ENCODE measurements around the gene NDUFA7. TPM values are rescaled to one million over a fixed set of nuclear protein-coding genes. Genes with fewer than 3 reads are reported as not detected.

Gene NDUFA7
- total RNA-seq, 1 experiment from 2014 or later: 50.2 TPM

- Mint-ChIP-seq H3K27me3 (ENCODE audit: insufficient read depth, unreplicated experiment) (no peaks in the 10 kb centered on the region), H3K4me1 (ENCODE audit: low read depth, unreplicated experiment) (peaks cover 8% of the 10 kb centered on the region), H3K4me3 (ENCODE audit: unreplicated experiment) (no peak overlapping the region), H3K36me3 (ENCODE audit: insufficient read depth, unreplicated experiment) (peaks cover 62% of the 10 kb centered on the region), H3K27ac (ENCODE audit: unreplicated experiment) (no peak overlapping the region), H3K9me3 (ENCODE audit: unreplicated experiment) (no peaks in the 10 kb centered on the region)
- TF ChIP-seq, protein P1, sequence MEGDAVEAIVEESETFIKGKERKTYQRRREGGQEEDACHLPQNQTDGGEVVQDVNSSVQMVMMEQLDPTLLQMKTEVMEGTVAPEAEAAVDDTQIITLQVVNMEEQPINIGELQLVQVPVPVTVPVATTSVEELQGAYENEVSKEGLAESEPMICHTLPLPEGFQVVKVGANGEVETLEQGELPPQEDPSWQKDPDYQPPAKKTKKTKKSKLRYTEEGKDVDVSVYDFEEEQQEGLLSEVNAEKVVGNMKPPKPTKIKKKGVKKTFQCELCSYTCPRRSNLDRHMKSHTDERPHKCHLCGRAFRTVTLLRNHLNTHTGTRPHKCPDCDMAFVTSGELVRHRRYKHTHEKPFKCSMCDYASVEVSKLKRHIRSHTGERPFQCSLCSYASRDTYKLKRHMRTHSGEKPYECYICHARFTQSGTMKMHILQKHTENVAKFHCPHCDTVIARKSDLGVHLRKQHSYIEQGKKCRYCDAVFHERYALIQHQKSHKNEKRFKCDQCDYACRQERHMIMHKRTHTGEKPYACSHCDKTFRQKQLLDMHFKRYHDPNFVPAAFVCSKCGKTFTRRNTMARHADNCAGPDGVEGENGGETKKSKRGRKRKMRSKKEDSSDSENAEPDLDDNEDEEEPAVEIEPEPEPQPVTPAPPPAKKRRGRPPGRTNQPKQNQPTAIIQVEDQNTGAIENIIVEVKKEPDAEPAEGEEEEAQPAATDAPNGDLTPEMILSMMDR (IDR thresholded peaks at IDR 0.05; ENCODE audit: insufficient read depth in 1 of 2, low read depth in 1 of 2, low read length in 1 of 2, severe bottlenecking in 1 of 2, unreplicated experiment in 1 of 2): no peak
- ChIA-PET POLR2A (interaction anchor here (0.6 kb wide), 1 partner anchor 117 kb away, joined by 6 read pairs; no protein-coding TSS in a partner anchor), CTCF (no interaction called here)
- H3K4me3 ChIP-seq (ENCODE audit: low read depth, low read length): no peak overlapping the region
- H3K9me3 ChIP-seq: no peaks in the 10 kb centered on the region
- no TSS peak for BruUV-seq (replicated peaks)
- DNase-seq: no peak
- peaks cover 4% of the 10 kb centered on the region for H3K36me3 ChIP-seq (ENCODE audit: control insufficient read depth, insufficient read depth, low read length)
- intact Hi-C loops (cut with micrococcal nuclease; ENCODE audit: unreplicated experiment): no loop called here
- H3K4me1 ChIP-seq: peaks cover 16% of the 10 kb centered on the region
- no peaks in the 10 kb centered on the region for H3K27me3 ChIP-seq (replicated peaks; ENCODE audit: control insufficient read depth, insufficient read depth, low read length)
Measured at GRCh38 chr19:8325454-8325853, 4.3 kb upstream of the NDUFA7 start.

- CTCF ChIA-PET: no interaction called here
- DNase-seq: no peak
- H3K36me3 Mint-ChIP-seq (ENCODE audit: insufficient read depth, unreplicated experiment): peaks cover 68% of the 10 kb centered on the region
- H3K4me1 Mint-ChIP-seq (ENCODE audit: low read depth, unreplicated experiment): peaks cover 5% of the 10 kb centered on the region
- H3K4me3 Mint-ChIP-seq (ENCODE audit: unreplicated experiment): no peak overlapping the region
- POLR2A ChIA-PET: interaction anchor here (1.3 kb wide), 1 partner anchor 11 kb away, joined by 5 read pairs; no protein-coding TSS in a partner anchor
- no peak overlapping the region for H3K4me3 ChIP-seq (ENCODE audit: low read depth, low read length)
- no peaks in the 10 kb centered on the region for H3K9me3 ChIP-seq
- peaks cover 4% of the 10 kb centered on the region for H3K36me3 ChIP-seq (ENCODE audit: control insufficient read depth, insufficient read depth, low read length)
- TF ChIP-seq, protein P1 (IDR thresholded peaks at IDR 0.05; ENCODE audit: insufficient read depth in 1 of 2, low read depth in 1 of 2, low read length in 1 of 2, severe bottlenecking in 1 of 2, unreplicated experiment in 1 of 2): no peak
- H3K4me1 ChIP-seq: peaks cover 9% of the 10 kb centered on the region
- no peaks in the 10 kb centered on the region for H3K9me3 Mint-ChIP-seq (ENCODE audit: unreplicated experiment)
- BruUV-seq (replicated peaks): no TSS peak
- H3K27me3 Mint-ChIP-seq (ENCODE audit: insufficient read depth, unreplicated experiment): no peaks in the 10 kb centered on the region
- intact Hi-C loops (cut with micrococcal nuclease; ENCODE audit: unreplicated experiment): no loop called here
- no peaks in the 10 kb centered on the region for H3K27me3 ChIP-seq (replicated peaks; ENCODE audit: control insufficient read depth, insufficient read depth, low read length)
- no peak overlapping the region for H3K27ac Mint-ChIP-seq (ENCODE audit: unreplicated experiment)
Measured at GRCh38 chr19:8324186-8325050, 3.2 kb upstream of the NDUFA7 start.

DNA sequence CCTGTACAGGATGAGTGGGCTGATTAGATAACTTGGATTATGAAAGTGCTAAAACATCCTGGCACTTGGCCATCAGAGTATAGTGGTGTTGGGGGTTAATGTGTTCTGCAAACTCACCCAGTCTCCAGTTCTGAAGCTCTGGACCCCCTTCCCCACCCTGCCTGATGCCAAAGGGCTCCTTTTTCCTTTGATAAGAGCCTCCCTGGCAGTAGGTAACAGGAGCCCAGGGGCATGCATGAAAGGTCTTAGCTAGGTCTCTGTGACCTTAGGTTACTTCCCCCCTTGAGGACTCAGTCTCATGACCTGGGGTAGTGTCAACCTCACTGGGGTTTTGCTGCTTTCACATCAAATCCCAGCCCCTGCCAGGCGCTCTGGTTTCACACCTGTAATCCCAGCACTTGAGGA lies 2.6 kb upstream of the NDUFA7 start:
- Histone ChIP-seq H3K27me3 (replicated peaks; ENCODE audit: control insufficient read depth, insufficient read depth, low read length) (no peaks in the 10 kb centered on the region), H3K36me3 (ENCODE audit: control insufficient read depth, insufficient read depth, low read length) (peaks cover 4% of the 10 kb centered on the region), H3K4me3 (ENCODE audit: low read depth, low read length) (no peak overlapping the region), H3K4me1 (peaks cover 9% of the 10 kb centered on the region), H3K9me3 (no peaks in the 10 kb centered on the region)
- intact Hi-C loops (cut with micrococcal nuclease; ENCODE audit: unreplicated experiment): no loop called here
- H3K27me3 Mint-ChIP-seq (ENCODE audit: insufficient read depth, unreplicated experiment): no peaks in the 10 kb centered on the region
- H3K27ac Mint-ChIP-seq (ENCODE audit: unreplicated experiment): no peak overlapping the region
- TF ChIP-seq, protein P1 (IDR thresholded peaks at IDR 0.05; ENCODE audit: insufficient read depth in 1 of 2, low read depth in 1 of 2, low read length in 1 of 2, severe bottlenecking in 1 of 2, unreplicated experiment in 1 of 2): no peak
- H3K36me3 Mint-ChIP-seq (ENCODE audit: insufficient read depth, unreplicated experiment): peaks cover 72% of the 10 kb centered on the region
- no peaks in the 10 kb centered on the region for H3K9me3 Mint-ChIP-seq (ENCODE audit: unreplicated experiment)
- CTCF ChIA-PET: no interaction called here
- POLR2A ChIA-PET: interaction anchor here (1.3 kb wide), 1 partner anchor 11 kb away, joined by 5 read pairs; no protein-coding TSS in a partner anchor
- BruUV-seq (replicated peaks): no TSS peak
- peaks cover 7% of the 10 kb centered on the region for H3K4me1 Mint-ChIP-seq (ENCODE audit: low read depth, unreplicated experiment)
- DNase-seq: no peak
- no peak overlapping the region for H3K4me3 Mint-ChIP-seq (ENCODE audit: unreplicated experiment)

Data from Caco-2 (cell line).